HUES48 (cell line): ENCODE results near the gene PLCB1.

Experiments
- H3K27ac ChIP-seq: one replicate; pipeline ENCODE4 v1.7.0; 2013; ENCODE audit warnings: low read depth, low read length, inconsistent platforms
- H3K27me3 ChIP-seq: 2 replicates; pipeline ENCODE4 v1.6.1; 2013; ENCODE audit warnings: mild to moderate bottlenecking, low read length; ENCODE audit not compliant: control insufficient read depth, insufficient read depth
- H3K36me3 ChIP-seq: 2 replicates; pipeline ENCODE4 v1.6.1; 2013; ENCODE audit warnings: low read length; ENCODE audit not compliant: control insufficient read depth, insufficient read depth
- H3K4me1 ChIP-seq: 2 replicates; pipeline ENCODE4 v1.6.1; 2013; ENCODE audit warnings: mild to moderate bottlenecking, low read length; ENCODE audit not compliant: control insufficient read depth, insufficient read depth
- H3K4me3 ChIP-seq: 2 replicates; pipeline ENCODE4 v1.5.1; 2013; ENCODE audit warnings: mild to moderate bottlenecking, low read depth, low read length
- H3K9ac ChIP-seq: 2 replicates; pipeline ENCODE4 v1.6.1; 2013; ENCODE audit warnings: mild to moderate bottlenecking, low read depth, low read length, moderate library complexity
- H3K9me3 ChIP-seq: 2 replicates; pipeline ENCODE4 v1.6.1; 2013; ENCODE audit warnings: low read length; ENCODE audit not compliant: control insufficient read depth, insufficient read depth

Gene PLCB1

DNA sequence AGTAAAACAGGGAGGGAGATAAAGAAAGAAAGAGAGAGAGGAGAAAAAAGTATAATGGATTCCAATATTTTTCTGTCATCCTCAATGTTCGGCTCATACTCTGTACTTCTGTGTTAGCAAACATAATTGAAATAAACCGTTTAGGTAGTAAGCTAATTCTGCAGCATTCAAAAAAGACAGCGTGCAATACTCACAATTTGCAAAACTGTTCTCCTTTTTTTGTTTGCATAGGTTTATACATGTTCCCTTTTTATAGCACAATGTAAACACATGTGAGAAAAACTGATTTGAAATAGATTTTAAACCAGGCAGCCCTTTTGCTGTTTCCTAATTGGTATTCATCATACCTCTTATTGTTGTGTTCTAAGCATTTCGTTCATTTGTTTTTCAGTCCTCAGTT, 188.9 kb downstream of the PLCB1 start:
- Histone ChIP-seq H3K4me3 (no peak overlapping the region), H3K4me1 (peaks cover 12% of the 10 kb centered on the region; the same call in 1 of the 2 replicates), H3K27me3 (no peaks in the 10 kb centered on the region), H3K9me3 (no peaks in the 10 kb centered on the region), H3K36me3 (no peaks in the 10 kb centered on the region), H3K27ac (no peak overlapping the region), H3K9ac (no peak overlapping the region)

- no peaks in the 10 kb centered on the region for H3K36me3 ChIP-seq
Measured at GRCh38 chr20:8322662-8323217, 190.7 kb downstream of the PLCB1 start.

DNA sequence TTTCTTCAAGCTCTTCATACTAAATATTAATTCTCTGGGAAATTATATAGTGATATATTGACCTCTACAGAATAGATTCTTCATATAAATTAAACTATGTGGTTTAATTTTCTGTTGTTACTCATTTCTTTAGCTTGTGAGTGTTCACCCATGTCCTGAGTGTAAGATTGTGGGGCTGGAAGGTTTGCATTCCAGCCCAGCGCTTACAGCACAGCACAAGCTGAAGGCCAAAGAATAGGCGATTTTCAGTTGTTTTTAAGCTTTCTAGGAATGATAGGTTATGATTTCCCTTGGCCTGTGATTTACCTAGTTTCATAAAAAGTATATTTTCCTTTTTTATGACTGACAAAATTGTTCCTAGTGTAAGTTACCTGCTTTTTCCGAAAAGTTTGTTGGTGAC, 194.1 kb downstream of the PLCB1 start:
- no peak overlapping the region for H3K27ac ChIP-seq
- no peak overlapping the region for H3K9ac ChIP-seq
- H3K9me3 ChIP-seq = no peaks in the 10 kb centered on the region
- no peak overlapping the region for H3K4me3 ChIP-seq
- no peaks in the 10 kb centered on the region for H3K27me3 ChIP-seq
- no peaks in the 10 kb centered on the region for H3K36me3 ChIP-seq
- H3K4me1 ChIP-seq = peaks cover 8% of the 10 kb centered on the region; the same call in 1 of the 2 replicates

More at GRCh38 chr20:8322662-8323217, 190.7 kb downstream of the PLCB1 start:
- no peak overlapping the region for H3K4me3 ChIP-seq
- H3K27me3 ChIP-seq = no peaks in the 10 kb centered on the region
- H3K9ac ChIP-seq = no peak overlapping the region
- no peaks in the 10 kb centered on the region for H3K9me3 ChIP-seq
- H3K27ac ChIP-seq = no peak overlapping the region
- H3K4me1 ChIP-seq = peaks cover 8% of the 10 kb centered on the region; the same call in 1 of the 2 replicates

DNA sequence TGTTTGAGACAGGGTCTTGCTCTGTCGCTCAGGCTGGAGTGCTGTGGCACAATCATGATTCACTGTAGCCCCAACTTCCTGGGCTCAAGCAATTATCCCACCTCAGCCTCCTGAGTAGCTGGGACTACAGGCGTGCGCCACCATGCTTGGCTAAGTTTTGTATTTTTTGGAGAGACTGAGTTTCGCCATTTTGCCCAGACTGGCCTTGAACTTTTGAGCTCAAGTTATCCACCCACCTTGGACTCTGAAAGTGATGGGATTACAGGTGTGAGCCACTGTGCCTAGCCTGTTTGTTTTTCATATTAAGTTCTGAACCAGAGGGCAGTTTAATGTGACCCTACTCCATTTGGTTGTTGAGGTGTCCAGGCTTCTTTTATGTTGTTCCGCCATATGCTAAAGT, 194.8 kb downstream of the PLCB1 start:
- H3K36me3 ChIP-seq = no peaks in the 10 kb centered on the region
- no peak overlapping the region for H3K27ac ChIP-seq
- no peaks in the 10 kb centered on the region for H3K9me3 ChIP-seq
- no peak overlapping the region for H3K9ac ChIP-seq
- H3K4me1 ChIP-seq = peaks cover 8% of the 10 kb centered on the region; the same call in 1 of the 2 replicates
- no peaks in the 10 kb centered on the region for H3K27me3 ChIP-seq
- H3K4me3 ChIP-seq = no peak overlapping the region

DNA sequence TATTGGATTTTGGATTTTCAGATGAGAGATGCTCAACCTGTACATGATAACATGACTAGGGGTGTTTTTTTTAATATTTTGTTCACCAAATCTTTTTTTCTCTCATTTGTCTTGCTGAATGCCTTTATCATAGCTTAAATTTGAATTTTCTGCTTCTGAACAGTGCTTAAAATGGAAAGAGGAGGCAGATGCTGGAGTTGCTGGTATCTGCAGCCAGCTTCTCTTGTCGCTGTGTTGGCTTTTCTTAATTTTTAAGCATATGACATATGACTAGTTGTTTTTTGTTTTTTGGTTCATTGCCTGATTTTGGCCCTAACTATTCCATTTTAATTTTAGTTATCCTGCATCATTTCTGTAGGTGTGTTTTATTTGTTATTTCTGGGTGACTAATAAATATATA, 196.1 kb downstream of the PLCB1 start:
- Histone ChIP-seq H3K27me3 (no peaks in the 10 kb centered on the region), H3K36me3 (no peaks in the 10 kb centered on the region), H3K27ac (no peak overlapping the region), H3K4me1 (peaks cover 8% of the 10 kb centered on the region; the same call in 1 of the 2 replicates), H3K9ac (no peak overlapping the region), H3K9me3 (no peaks in the 10 kb centered on the region), H3K4me3 (no peak overlapping the region)

DNA sequence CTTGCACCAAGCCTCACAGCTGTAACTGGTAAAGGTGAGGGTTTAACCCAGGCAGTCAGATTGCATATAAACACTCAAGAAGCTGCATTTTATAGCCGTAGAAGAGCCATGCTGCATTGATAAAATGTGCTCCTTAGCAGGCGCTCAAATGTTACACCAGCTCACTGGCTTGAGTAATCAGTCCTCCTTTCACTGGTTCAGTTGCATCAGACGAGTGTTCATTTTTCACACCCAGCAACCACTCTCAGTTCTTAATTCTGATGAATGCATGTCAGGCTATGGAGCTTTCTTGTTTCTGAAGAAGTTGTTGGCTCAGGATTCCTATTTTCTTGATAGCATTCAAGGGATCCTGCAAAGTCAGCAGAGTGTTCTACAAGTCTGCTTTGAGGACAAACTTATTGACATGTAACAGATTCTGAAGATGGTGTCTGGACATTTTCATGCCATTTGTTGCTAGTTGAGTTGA, 198.3 kb downstream of the PLCB1 start:
- H3K9me3 ChIP-seq = no peaks in the 10 kb centered on the region
- no peak overlapping the region for H3K9ac ChIP-seq

GRCh38 chr20:8330785-8331695, 199.0 kb downstream of the PLCB1 start:
- Histone ChIP-seq H3K27me3 (no peaks in the 10 kb centered on the region), H3K27ac (no peak overlapping the region), H3K36me3 (no peaks in the 10 kb centered on the region), H3K9ac (no peak overlapping the region), H3K9me3 (no peaks in the 10 kb centered on the region), H3K4me3 (no peak overlapping the region), H3K4me1 (peaks cover 4% of the 10 kb centered on the region)

More for the DNA sequence above, 198.3 kb downstream of the PLCB1 start:
- Histone ChIP-seq H3K4me1 (peaks cover 7% of the 10 kb centered on the region; the same call in 1 of the 2 replicates), H3K4me3 (no peak overlapping the region), H3K27ac (no peak overlapping the region), H3K36me3 (no peaks in the 10 kb centered on the region), H3K27me3 (no peaks in the 10 kb centered on the region)

GRCh38 chr20:8331740-8332412, 199.8 kb downstream of the PLCB1 start:
- H3K4me3 ChIP-seq = no peak overlapping the region
- no peaks in the 10 kb centered on the region for H3K27me3 ChIP-seq
- H3K9me3 ChIP-seq = no peaks in the 10 kb centered on the region
- H3K27ac ChIP-seq = no peak overlapping the region
- peaks cover 8% of the 10 kb centered on the region; the same call in 1 of the 2 replicates for H3K4me1 ChIP-seq
- no peaks in the 10 kb centered on the region for H3K36me3 ChIP-seq
- H3K9ac ChIP-seq = no peak overlapping the region

DNA sequence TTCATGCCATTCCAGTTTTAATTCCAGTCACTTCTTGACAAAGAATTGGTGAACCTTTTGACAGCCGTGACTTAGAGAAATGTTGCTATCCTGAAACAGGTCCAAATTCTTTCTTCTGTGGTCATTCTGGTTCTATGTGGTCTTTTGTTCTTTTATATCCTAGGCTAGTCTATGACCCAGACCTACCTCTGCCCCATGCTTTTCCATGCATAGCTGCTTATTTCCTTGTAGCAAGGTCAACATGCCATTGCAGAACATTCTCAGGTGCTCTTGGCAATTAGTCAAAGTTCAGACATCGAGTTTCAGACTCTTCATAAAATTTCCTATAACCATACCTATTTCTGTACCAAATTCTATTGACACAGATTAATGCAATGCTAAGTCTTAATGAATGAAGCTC, 202.6 kb downstream of the PLCB1 start:
- Histone ChIP-seq H3K9me3 (no peaks in the 10 kb centered on the region), H3K36me3 (no peaks in the 10 kb centered on the region), H3K27ac (no peak overlapping the region), H3K9ac (no peak overlapping the region), H3K27me3 (no peaks in the 10 kb centered on the region), H3K4me1 (peaks cover 8% of the 10 kb centered on the region; the same call in 1 of the 2 replicates), H3K4me3 (no peak overlapping the region)

GRCh38 chr20:8335059-8335458, 203.0 kb downstream of the PLCB1 start:
- Histone ChIP-seq H3K4me3 (no peak overlapping the region), H3K36me3 (no peaks in the 10 kb centered on the region), H3K27ac (no peak overlapping the region), H3K9ac (no peak overlapping the region), H3K27me3 (no peaks in the 10 kb centered on the region), H3K9me3 (no peaks in the 10 kb centered on the region), H3K4me1 (peaks cover 8% of the 10 kb centered on the region; the same call in 1 of the 2 replicates)
